SK-N-SH treated with all-trans-retinoic acid at 6 μM for 48 hours (cell line): ENCODE data around the gene LHB.

Experiments
- ATAC-seq: fragments of 200-7000 bp; cut with Tn5 transposase; 3 replicates; pipeline ENCODE4 v1.9.1; 2020; ENCODE audit warnings: mild to moderate bottlenecking, moderate library complexity
- ARNTL ChIP-seq: fragments of 450-650 bp; formaldehyde crosslinking; IDR thresholded peaks from 2 replicates; pipeline ENCODE4 v1.5.0; 2020; ENCODE audit warnings: low read depth, mild to moderate bottlenecking, moderate library complexity, borderline replicate concordance
- CSDC2 ChIP-seq: fragments of 250-450 bp; sonication (Bioruptor Pico); IDR thresholded peaks from 2 replicates; pipeline ENCODE4 v1.5.0; 2020; ENCODE audit warnings: mild to moderate bottlenecking, moderate library complexity
- ESRRG ChIP-seq: fragments of 250-450 bp; sonication (Bioruptor Pico); IDR thresholded peaks from 2 replicates; pipeline ENCODE4 v1.6.1; 2021; ENCODE audit warnings: mild to moderate bottlenecking
- GLIS3 ChIP-seq: fragments of 250-450 bp; sonication (Bioruptor Pico); IDR thresholded peaks from 2 replicates; pipeline ENCODE4 v1.5.0; 2020; ENCODE audit warnings: mild to moderate bottlenecking, moderate library complexity
- ISL1 ChIP-seq: fragments of 250-450 bp; sonication (Bioruptor Pico); IDR thresholded peaks from 2 replicates; pipeline ENCODE4 v2.1.2; 2022; ENCODE audit warnings: mild to moderate bottlenecking, moderate library complexity
- OSR1 ChIP-seq: fragments of 250-450 bp; sonication (Bioruptor Pico); IDR thresholded peaks from 2 replicates; pipeline ENCODE4 v1.8.0; 2022; ENCODE audit warnings: moderate library complexity, mild to moderate bottlenecking, inconsistent platforms
- PPARA ChIP-seq: fragments of 250-450 bp; sonication (Bioruptor Pico); IDR thresholded peaks from 2 replicates; pipeline ENCODE4 v1.5.0; 2020; ENCODE audit warnings: mild to moderate bottlenecking, borderline replicate concordance
- RARB ChIP-seq: fragments of 250-450 bp; sonication (Bioruptor Pico); IDR thresholded peaks from 2 replicates; pipeline ENCODE4 v1.8.0; 2021; ENCODE audit warnings: mild to moderate bottlenecking, moderate library complexity
- SNAI2 ChIP-seq: fragments of 250-450 bp; sonication (Bioruptor Pico); IDR thresholded peaks from 2 replicates; pipeline ENCODE4 v1.5.0; 2020; ENCODE audit warnings: mild to moderate bottlenecking, moderate library complexity
- TCF4 ChIP-seq: fragments of 250-450 bp; sonication (Bioruptor Pico); IDR thresholded peaks from 2 replicates; pipeline ENCODE4 v1.8.0; 2021; ENCODE audit warnings: mild to moderate bottlenecking, moderate library complexity, borderline replicate concordance
- ZC3H10 ChIP-seq: fragments of 250-450 bp; sonication (Bioruptor Pico); IDR thresholded peaks from 2 replicates; pipeline ENCODE4 v1.5.1; 2021; ENCODE audit warnings: mild to moderate bottlenecking, moderate library complexity
- ZFP3 ChIP-seq: fragments of 250-450 bp; sonication (Bioruptor Pico); IDR thresholded peaks from 2 replicates; pipeline ENCODE4 v1.5.0; 2020; ENCODE audit warnings: mild to moderate bottlenecking, moderate library complexity
- ZFP30 ChIP-seq: fragments of 450-650 bp; formaldehyde crosslinking; IDR thresholded peaks from 2 replicates; pipeline ENCODE4 v1.5.0; 2022; ENCODE audit warnings: mild to moderate bottlenecking, moderate library complexity
- ZNF565 ChIP-seq: fragments of 450-650 bp; formaldehyde crosslinking; conservative IDR thresholded peaks from 2 replicates; pipeline ENCODE4 v1.5.0; 2020; ENCODE audit warnings: low read depth, mild to moderate bottlenecking, moderate library complexity
- ZNF70 ChIP-seq: fragments of 450-650 bp; formaldehyde crosslinking; IDR thresholded peaks from 2 replicates; pipeline ENCODE4 v1.5.0; 2020; ENCODE audit warnings: mild to moderate bottlenecking, moderate library complexity
- ZNF8 ChIP-seq: fragments of 450-650 bp; formaldehyde crosslinking; IDR thresholded peaks from 2 replicates; pipeline ENCODE4 v1.5.0; 2020; ENCODE audit warnings: mild to moderate bottlenecking, moderate library complexity
- TF ChIP-seq, protein P1 (sequence below): fragments of 250-450 bp; sonication (Bioruptor Pico); IDR thresholded peaks from 2 replicates; pipeline ENCODE4 v1.5.1; 2021; ENCODE audit warnings: mild to moderate bottlenecking, moderate library complexity
- TF ChIP-seq, protein P2 (sequence below): fragments of 250-450 bp; sonication (Bioruptor Pico); IDR thresholded peaks from 2 replicates; pipeline ENCODE4 v1.5.1; 2020; ENCODE audit warnings: low read depth, mild to moderate bottlenecking, moderate library complexity
- TF ChIP-seq, protein P3 (sequence below): fragments of 250-450 bp; sonication (Bioruptor Pico); IDR thresholded peaks from 2 replicates; pipeline ENCODE4 v1.8.0; 2021; ENCODE audit warnings: low read depth, mild to moderate bottlenecking, moderate library complexity, borderline replicate concordance
- TF ChIP-seq, protein P4 (sequence below): fragments of 250-450 bp; sonication (Bioruptor Pico); IDR thresholded peaks from 2 replicates; pipeline ENCODE4 v1.5.0; 2020; ENCODE audit warnings: mild to moderate bottlenecking, moderate library complexity
- TF ChIP-seq, protein P5 (sequence below): fragments of 250-450 bp; sonication (Bioruptor Pico); IDR thresholded peaks from 2 replicates; pipeline ENCODE4 v1.8.0; 2020; ENCODE audit warnings: mild to moderate bottlenecking, moderate library complexity, borderline replicate concordance

Gene LHB

DNA sequence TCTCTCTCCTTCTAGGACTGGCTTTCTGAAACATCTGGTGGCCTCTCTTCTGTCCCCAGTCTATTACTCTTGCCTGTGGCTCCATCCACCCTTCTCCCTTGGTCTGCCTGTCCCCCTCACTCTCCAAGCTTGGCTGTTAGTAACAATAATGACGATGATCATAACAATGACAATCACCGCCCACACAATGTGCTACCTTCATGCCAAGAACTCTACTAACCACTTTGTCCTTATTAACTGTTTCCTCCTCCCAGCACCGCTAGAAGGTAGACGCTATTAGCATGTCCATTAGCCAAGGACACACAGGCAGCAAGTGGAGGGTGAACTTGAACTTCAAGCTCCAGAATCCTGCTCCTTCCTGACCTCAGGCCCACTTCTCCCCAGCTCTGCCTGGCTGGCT lies 26.5 kb downstream of the LHB start:
- no peak for TF ChIP-seq OSR1
- TF ChIP-seq RARB (CRISPR knock-in tag), result no peak
- no peak for TF ChIP-seq ZFP30 (CRISPR knock-in tag)
- no peak for TF ChIP-seq GLIS3 (CRISPR knock-in tag)
- TF ChIP-seq PPARA (CRISPR knock-in tag), result no peak
- TF ChIP-seq ISL1 (CRISPR knock-in tag), result no peak
- TF ChIP-seq TCF4 (CRISPR knock-in tag), result no peak
- TF ChIP-seq, protein P1, sequence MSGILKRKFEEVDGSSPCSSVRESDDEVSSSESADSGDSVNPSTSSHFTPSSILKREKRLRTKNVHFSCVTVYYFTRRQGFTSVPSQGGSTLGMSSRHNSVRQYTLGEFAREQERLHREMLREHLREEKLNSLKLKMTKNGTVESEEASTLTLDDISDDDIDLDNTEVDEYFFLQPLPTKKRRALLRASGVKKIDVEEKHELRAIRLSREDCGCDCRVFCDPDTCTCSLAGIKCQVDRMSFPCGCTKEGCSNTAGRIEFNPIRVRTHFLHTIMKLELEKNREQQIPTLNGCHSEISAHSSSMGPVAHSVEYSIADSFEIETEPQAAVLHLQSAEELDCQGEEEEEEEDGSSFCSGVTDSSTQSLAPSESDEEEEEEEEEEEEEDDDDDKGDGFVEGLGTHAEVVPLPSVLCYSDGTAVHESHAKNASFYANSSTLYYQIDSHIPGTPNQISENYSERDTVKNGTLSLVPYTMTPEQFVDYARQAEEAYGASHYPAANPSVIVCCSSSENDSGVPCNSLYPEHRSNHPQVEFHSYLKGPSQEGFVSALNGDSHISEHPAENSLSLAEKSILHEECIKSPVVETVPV, result no peak
- TF ChIP-seq, all 23 proteins: peak for 0

DNA sequence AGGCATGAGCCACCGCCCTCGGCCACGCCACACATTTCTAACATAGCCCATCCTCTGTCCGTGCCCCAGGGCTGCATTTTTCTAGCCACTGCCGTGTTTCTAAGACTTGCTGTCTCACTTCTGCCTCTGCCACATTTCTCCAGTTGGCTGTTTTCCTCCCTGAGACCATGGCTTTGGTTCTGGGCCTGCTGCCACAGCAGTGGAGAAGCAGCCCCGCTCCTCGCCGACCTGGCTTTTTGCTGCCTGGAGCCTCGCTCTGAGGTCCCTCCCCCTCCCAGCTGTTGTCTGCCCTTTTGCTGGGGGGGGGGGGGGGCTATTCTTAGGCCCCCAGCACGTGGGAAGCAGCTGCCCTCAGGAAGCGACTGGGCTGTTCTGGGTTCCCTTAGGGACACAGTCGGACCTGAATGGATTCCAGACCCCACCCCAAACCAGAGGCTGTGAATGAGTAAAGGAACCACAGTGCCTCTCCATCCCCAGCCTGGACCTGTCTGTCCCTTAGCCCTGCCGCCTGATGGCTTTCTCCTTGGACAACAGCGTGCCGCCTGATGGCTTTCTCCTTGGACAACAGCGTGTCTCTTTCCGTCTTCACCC lies 27.1 kb downstream of the LHB start:
- no peak for ATAC-seq
- TF ChIP-seq ZNF8 (CRISPR knock-in tag), result no peak

More for the DNA sequence above, 26.5 kb downstream of the LHB start:
- no peak for ATAC-seq

DNA sequence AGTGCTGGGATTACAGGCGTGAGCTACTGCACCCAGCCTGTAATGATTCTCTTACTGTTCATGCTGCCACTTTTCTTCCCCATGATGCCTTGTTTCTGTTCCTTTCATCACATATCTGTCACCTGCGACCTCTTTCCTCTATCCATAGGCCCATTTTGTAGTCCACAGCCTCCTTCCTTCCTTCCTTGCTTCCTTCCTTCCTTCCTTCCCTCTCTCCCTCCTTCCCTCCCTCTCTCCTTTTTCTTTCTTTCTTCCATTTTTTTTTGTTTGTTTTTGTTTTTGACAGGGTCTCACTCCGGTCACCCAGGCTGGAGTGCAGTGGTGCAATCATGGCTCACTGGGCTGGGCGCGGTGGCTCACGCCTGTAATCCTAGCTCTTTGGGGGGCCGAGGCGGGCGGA lies 28.0 kb downstream of the LHB start:
- TF ChIP-seq ARNTL, result no peak
- TF ChIP-seq GLIS3 (CRISPR knock-in tag), result no peak
- TF ChIP-seq, protein P1, result no peak
- no peak for TF ChIP-seq ZC3H10 (CRISPR knock-in tag)
- no peak for TF ChIP-seq ISL1 (CRISPR knock-in tag)
- TF ChIP-seq, protein P2, sequence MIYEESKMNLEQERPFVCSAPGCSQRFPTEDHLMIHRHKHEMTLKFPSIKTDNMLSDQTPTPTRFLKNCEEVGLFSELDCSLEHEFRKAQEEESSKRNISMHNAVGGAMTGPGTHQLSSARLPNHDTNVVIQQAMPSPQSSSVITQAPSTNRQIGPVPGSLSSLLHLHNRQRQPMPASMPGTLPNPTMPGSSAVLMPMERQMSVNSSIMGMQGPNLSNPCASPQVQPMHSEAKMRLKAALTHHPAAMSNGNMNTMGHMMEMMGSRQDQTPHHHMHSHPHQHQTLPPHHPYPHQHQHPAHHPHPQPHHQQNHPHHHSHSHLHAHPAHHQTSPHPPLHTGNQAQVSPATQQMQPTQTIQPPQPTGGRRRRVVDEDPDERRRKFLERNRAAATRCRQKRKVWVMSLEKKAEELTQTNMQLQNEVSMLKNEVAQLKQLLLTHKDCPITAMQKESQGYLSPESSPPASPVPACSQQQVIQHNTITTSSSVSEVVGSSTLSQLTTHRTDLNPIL, result no peak
- no peak for TF ChIP-seq TCF4 (CRISPR knock-in tag)
- no peak for TF ChIP-seq ZFP30 (CRISPR knock-in tag)
- TF ChIP-seq ESRRG (CRISPR knock-in tag), result no peak
- TF ChIP-seq PPARA (CRISPR knock-in tag), result no peak
- TF ChIP-seq OSR1, result no peak
- TF ChIP-seq ZFP3 (CRISPR knock-in tag), result no peak
- TF ChIP-seq, all 23 proteins: peak for 0
- no peak for ATAC-seq

DNA sequence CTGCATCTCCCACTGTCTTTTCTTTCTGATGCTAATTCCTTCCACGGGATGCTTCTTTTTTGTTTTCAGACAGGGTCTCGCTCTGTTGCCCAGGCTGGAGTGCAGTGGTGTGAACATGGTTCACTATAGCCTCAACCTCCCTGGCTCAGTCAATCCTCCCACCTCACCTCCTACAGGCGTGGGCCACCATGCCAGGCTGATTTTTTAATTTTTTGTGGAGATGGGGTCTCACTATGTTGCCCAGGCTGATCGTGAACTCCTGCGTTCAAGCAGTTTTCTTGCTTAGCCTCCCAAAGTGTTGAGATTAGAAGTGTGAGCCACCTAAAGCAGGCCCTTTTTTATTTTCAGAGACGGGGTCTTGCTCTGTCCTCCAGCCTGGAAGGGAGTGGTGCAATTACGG lies 28.6 kb downstream of the LHB start:
- no peak for ATAC-seq
- TF ChIP-seq ZNF70 (no peak), ZFP30 (CRISPR knock-in tag) (no peak), CSDC2 (no peak), ZNF565 (CRISPR knock-in tag) (no peak), ZFP3 (CRISPR knock-in tag) (no peak)

DNA sequence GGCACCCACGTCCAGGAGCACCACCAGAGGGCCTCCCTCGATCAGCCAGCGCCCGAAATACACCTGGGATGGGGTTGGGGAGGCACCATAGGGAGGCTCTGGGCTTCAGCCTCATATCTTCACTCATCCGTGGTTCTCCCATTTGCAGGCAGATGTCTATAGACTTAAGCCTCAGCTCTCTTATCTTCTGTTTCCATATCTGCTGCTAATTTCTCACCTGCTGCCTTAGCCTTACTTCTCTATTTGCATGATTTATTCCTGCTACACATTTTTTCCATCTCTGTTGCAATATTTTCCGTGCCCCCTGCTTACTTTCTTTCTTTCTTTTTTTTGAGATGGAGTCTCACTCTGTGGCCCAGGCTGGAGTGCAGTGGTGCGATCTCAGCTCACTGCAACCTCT lies 29.6 kb downstream of the LHB start:
- ATAC-seq, result no peak
- TF ChIP-seq ZNF8 (CRISPR knock-in tag), result no peak
- TF ChIP-seq ARNTL, result no peak
- TF ChIP-seq, protein P3, sequence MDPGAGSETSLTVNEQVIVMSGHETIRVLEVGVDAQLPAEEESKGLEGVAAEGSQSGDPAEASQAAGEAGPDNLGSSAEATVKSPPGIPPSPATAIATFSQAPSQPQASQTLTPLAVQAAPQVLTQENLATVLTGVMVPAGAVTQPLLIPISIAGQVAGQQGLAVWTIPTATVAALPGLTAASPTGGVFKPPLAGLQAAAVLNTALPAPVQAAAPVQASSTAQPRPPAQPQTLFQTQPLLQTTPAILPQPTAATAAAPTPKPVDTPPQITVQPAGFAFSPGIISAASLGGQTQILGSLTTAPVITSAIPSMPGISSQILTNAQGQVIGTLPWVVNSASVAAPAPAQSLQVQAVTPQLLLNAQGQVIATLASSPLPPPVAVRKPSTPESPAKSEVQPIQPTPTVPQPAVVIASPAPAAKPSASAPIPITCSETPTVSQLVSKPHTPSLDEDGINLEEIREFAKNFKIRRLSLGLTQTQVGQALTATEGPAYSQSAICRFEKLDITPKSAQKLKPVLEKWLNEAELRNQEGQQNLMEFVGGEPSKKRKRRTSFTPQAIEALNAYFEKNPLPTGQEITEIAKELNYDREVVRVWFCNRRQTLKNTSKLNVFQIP (CRISPR knock-in tag), result no peak
- TF ChIP-seq SNAI2, result no peak
- no peak for TF ChIP-seq CSDC2
- TF ChIP-seq, protein P4, sequence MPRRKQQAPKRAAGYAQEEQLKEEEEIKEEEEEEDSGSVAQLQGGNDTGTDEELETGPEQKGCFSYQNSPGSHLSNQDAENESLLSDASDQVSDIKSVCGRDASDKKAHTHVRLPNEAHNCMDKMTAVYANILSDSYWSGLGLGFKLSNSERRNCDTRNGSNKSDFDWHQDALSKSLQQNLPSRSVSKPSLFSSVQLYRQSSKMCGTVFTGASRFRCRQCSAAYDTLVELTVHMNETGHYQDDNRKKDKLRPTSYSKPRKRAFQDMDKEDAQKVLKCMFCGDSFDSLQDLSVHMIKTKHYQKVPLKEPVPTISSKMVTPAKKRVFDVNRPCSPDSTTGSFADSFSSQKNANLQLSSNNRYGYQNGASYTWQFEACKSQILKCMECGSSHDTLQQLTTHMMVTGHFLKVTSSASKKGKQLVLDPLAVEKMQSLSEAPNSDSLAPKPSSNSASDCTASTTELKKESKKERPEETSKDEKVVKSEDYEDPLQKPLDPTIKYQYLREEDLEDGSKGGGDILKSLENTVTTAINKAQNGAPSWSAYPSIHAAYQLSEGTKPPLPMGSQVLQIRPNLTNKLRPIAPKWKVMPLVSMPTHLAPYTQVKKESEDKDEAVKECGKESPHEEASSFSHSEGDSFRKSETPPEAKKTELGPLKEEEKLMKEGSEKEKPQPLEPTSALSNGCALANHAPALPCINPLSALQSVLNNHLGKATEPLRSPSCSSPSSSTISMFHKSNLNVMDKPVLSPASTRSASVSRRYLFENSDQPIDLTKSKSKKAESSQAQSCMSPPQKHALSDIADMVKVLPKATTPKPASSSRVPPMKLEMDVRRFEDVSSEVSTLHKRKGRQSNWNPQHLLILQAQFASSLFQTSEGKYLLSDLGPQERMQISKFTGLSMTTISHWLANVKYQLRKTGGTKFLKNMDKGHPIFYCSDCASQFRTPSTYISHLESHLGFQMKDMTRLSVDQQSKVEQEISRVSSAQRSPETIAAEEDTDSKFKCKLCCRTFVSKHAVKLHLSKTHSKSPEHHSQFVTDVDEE (CRISPR knock-in tag), result no peak
- TF ChIP-seq, protein P5, sequence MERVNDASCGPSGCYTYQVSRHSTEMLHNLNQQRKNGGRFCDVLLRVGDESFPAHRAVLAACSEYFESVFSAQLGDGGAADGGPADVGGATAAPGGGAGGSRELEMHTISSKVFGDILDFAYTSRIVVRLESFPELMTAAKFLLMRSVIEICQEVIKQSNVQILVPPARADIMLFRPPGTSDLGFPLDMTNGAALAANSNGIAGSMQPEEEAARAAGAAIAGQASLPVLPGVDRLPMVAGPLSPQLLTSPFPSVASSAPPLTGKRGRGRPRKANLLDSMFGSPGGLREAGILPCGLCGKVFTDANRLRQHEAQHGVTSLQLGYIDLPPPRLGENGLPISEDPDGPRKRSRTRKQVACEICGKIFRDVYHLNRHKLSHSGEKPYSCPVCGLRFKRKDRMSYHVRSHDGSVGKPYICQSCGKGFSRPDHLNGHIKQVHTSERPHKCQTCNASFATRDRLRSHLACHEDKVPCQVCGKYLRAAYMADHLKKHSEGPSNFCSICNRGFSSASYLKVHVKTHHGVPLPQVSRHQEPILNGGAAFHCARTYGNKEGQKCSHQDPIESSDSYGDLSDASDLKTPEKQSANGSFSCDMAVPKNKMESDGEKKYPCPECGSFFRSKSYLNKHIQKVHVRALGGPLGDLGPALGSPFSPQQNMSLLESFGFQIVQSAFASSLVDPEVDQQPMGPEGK (CRISPR knock-in tag), result no peak
- no peak for TF ChIP-seq ZNF70
- no peak for TF ChIP-seq RARB (CRISPR knock-in tag)
- TF ChIP-seq, protein P2, result no peak
